ENCODE results near the gene CNIH3.
"Not testable (repeated sequence)": the region's sequence is repeated elsewhere in the genome, so short reads cannot be mapped to it uniquely, and the experiment has no call there.

The CNIH3 gene

GRCh38 chr1:224643653-224644052 is 27.5 kb downstream of the CNIH3 start:
- DNase-seq (ENCODE audit: low spot score): no peak

- DNase-seq (ENCODE audit: low spot score): peak; percentile 65
These were observed 28.5 kb downstream of the CNIH3 start for GRCh38 chr1:224644553-224645154.

GRCh38 chr1:224647449-224647848 is 31.3 kb downstream of the CNIH3 start:
- DNase-seq (ENCODE audit: low spot score): no peak

- DNase-seq (ENCODE audit: low spot score): no peak
These were observed 34.2 kb downstream of the CNIH3 start for GRCh38 chr1:224650290-224650689.

GRCh38 chr1:224651188-224651587 is 35.1 kb downstream of the CNIH3 start:
- no peak for DNase-seq (ENCODE audit: low spot score)

GRCh38 chr1:224656392-224656791 is 40.3 kb downstream of the CNIH3 start:
- DNase-seq (ENCODE audit: low spot score): no peak

- no peak for DNase-seq (ENCODE audit: low spot score)
These were observed 44.0 kb downstream of the CNIH3 start for GRCh38 chr1:224660074-224660473.

GRCh38 chr1:224662870-224663269 is 46.8 kb downstream of the CNIH3 start:
- DNase-seq (ENCODE audit: low spot score): no peak

- DNase-seq (ENCODE audit: low spot score): no peak
These were observed 48.9 kb downstream of the CNIH3 start for GRCh38 chr1:224665016-224665415.

- DNase-seq (ENCODE audit: low spot score): no peak
These were observed 50.0 kb downstream of the CNIH3 start for GRCh38 chr1:224666078-224666477.

- DNase-seq (ENCODE audit: low spot score): no peak
These were observed 50.8 kb downstream of the CNIH3 start for GRCh38 chr1:224666913-224667312.

- no peak for DNase-seq (ENCODE audit: low spot score)
These were observed 52.9 kb downstream of the CNIH3 start for GRCh38 chr1:224668984-224669383.

- DNase-seq (ENCODE audit: low spot score): no peak
These were observed 53.3 kb downstream of the CNIH3 start for GRCh38 chr1:224669403-224669802.

- DNase-seq (ENCODE audit: low spot score): no peak
These were observed 54.4 kb downstream of the CNIH3 start for GRCh38 chr1:224670506-224670905.

GRCh38 chr1:224671076-224671475 is 55.0 kb downstream of the CNIH3 start:
- DNase-seq (ENCODE audit: low spot score): no peak

- DNase-seq (ENCODE audit: low spot score): no peak
These were observed 57.0 kb downstream of the CNIH3 start for GRCh38 chr1:224673141-224673540.

GRCh38 chr1:224675590-224675989 is 59.5 kb downstream of the CNIH3 start:
- DNase-seq (ENCODE audit: low spot score): no peak

- DNase-seq (ENCODE audit: low spot score): no peak
These were observed 60.4 kb downstream of the CNIH3 start for GRCh38 chr1:224676551-224676950.

- DNase-seq (ENCODE audit: low spot score): no peak
These were observed 62.1 kb downstream of the CNIH3 start for GRCh38 chr1:224678168-224678567.

GRCh38 chr1:224679606-224680005 is 63.5 kb downstream of the CNIH3 start:
- DNase-seq (ENCODE audit: low spot score): no peak

GRCh38 chr1:224681816-224682215 is 65.7 kb downstream of the CNIH3 start:
- no peak for DNase-seq (ENCODE audit: low spot score)

GRCh38 chr1:224683936-224684335 is 67.8 kb downstream of the CNIH3 start:
- DNase-seq (ENCODE audit: low spot score): no peak

GRCh38 chr1:224684979-224685425 is 68.9 kb downstream of the CNIH3 start:
- DNase-seq (ENCODE audit: low spot score): no peak

- not testable (repeated sequence) for DNase-seq (ENCODE audit: low spot score)
These were observed 70.0 kb downstream of the CNIH3 start for GRCh38 chr1:224686140-224686539.

- DNase-seq (ENCODE audit: low spot score): no peak
These were observed 71.3 kb downstream of the CNIH3 start for GRCh38 chr1:224687465-224687864.

Data from CD4-positive, alpha-beta T cell treated with Interleukin-2 at 100 ng/mL for 4 hours (primary cell).